HG02571 (cell line): Measurements from ENCODE around the gene MOCOS.

Source experiments
- ATAC-seq: cut with Tn5 transposase; IDR thresholded peaks from one replicate; pipeline ENCODE4 v1.9.1; 2021; ENCODE audit warnings: mild to moderate bottlenecking, moderate library complexity; ENCODE audit not compliant: unreplicated experiment

MOCOS gene

GRCh38 chr18:36262971-36263370 is 75.7 kb downstream of the MOCOS start:
- no peak for ATAC-seq

GRCh38 chr18:36264283-36264682 is 77.0 kb downstream of the MOCOS start:
- no peak for ATAC-seq

- ATAC-seq, result no peak
Observed at GRCh38 chr18:36265015-36265414, 77.7 kb downstream of the MOCOS start.

- ATAC-seq, result no peak
Observed at GRCh38 chr18:36269157-36269556, 81.9 kb downstream of the MOCOS start.

- no peak for ATAC-seq
Observed at GRCh38 chr18:36271153-36271552, 83.9 kb downstream of the MOCOS start.

- ATAC-seq, result no peak
Observed at GRCh38 chr18:36273347-36273746, 86.0 kb downstream of the MOCOS start.

- no peak for ATAC-seq
Observed at GRCh38 chr18:36274083-36274715, 86.9 kb downstream of the MOCOS start.

- ATAC-seq, result no peak
Observed at GRCh38 chr18:36275561-36275960, 88.3 kb downstream of the MOCOS start.

- no peak for ATAC-seq
Observed at GRCh38 chr18:36279001-36279400, 91.7 kb downstream of the MOCOS start.

- ATAC-seq, result no peak
Observed at GRCh38 chr18:36281936-36282335, 94.6 kb downstream of the MOCOS start.

GRCh38 chr18:36283448-36283847 is 96.2 kb downstream of the MOCOS start:
- ATAC-seq, result no peak

GRCh38 chr18:36284268-36284667 is 97.0 kb downstream of the MOCOS start:
- no peak for ATAC-seq

- no peak for ATAC-seq
Observed at GRCh38 chr18:36284671-36285295, 97.5 kb downstream of the MOCOS start.

GRCh38 chr18:36287653-36288052 is 100.4 kb downstream of the MOCOS start:
- ATAC-seq, result no peak

GRCh38 chr18:36288689-36289088 is 101.4 kb downstream of the MOCOS start:
- no peak for ATAC-seq

- no peak for ATAC-seq
Observed at GRCh38 chr18:36294031-36294430, 106.7 kb downstream of the MOCOS start.

GRCh38 chr18:36295214-36295613 is 107.9 kb downstream of the MOCOS start:
- no peak for ATAC-seq

GRCh38 chr18:36295880-36296301 is 108.6 kb downstream of the MOCOS start:
- ATAC-seq, result no peak

- no peak for ATAC-seq
Observed at GRCh38 chr18:36296650-36297416, 109.5 kb downstream of the MOCOS start.

- ATAC-seq, result no peak
Observed at GRCh38 chr18:36297417-36298125, 110.3 kb downstream of the MOCOS start, which contains the start of gene FHOD3. Gene FHOD3, plus strand, starts transcription at chr18:36297713. Its CDS starts 123 bp downstream, at chr18:36297836.

GRCh38 chr18:36298126-36298741 is 110.9 kb downstream of the MOCOS start:
- no peak for ATAC-seq
